K562 (cell line): ENCODE results near the gene NOP10. TPM values are rescaled to one million over a fixed set of nuclear protein-coding genes. Genes with fewer than 3 reads are reported as not detected.

ENCODE experiments used
- CBX3 ChIP-seq, 2 experiments: IDR thresholded peaks; 1 replicate in 1 of 2; 2 replicates in 1 of 2; pipeline ENCODE4 v1.6.1; 2012; ENCODE audit warnings: inconsistent platforms in 2 of 2, low read length in 2 of 2, borderline replicate concordance in 1 of 2, control low read depth in 1 of 2
- CCAR2 ChIP-seq: fragments of 200-400 bp; formaldehyde crosslinking; IDR thresholded peaks from 2 replicates; pipeline ENCODE4 v1.6.1; 2017; ENCODE audit warnings: mild to moderate bottlenecking, low read depth, low read length
- CREB3 ChIP-seq: fragments of 450-650 bp; conservative IDR thresholded peaks from 2 replicates; pipeline ENCODE4 v1.6.1; 2016; ENCODE audit warnings: missing genetic modification characterization, low read depth, mild to moderate bottlenecking, missing compliant biosample characterization, moderate library complexity
- CREBBP ChIP-seq: IDR thresholded peaks from one replicate; pipeline ENCODE4 v1.6.1; 2012; ENCODE audit warnings: low read depth, mild to moderate bottlenecking, control low read depth, inconsistent platforms, low read length
- EP400 ChIP-seq: fragments of 450-650 bp; IDR thresholded peaks from 2 replicates; pipeline ENCODE4 v1.6.1; 2017; ENCODE audit warnings: antibody characterized with exemption, mild to moderate bottlenecking, moderate library complexity
- HMG20A ChIP-seq: fragments of 450-650 bp; formaldehyde crosslinking; conservative IDR thresholded peaks from 2 replicates; pipeline ENCODE4 v1.4.0; 2020; ENCODE audit warnings: mild to moderate bottlenecking, mixed read lengths
- KDM4B ChIP-seq, 2 experiments: fragments of 450-650 bp in 1 of 2; sonication (generic) in 1 of 2; IDR thresholded peaks; 2 replicates each; pipeline ENCODE4 v1.6.1; 2016 to 2017; ENCODE audit warnings: borderline replicate concordance in 2 of 2, antibody characterized with exemption in 1 of 2, low read depth in 1 of 2, mild to moderate bottlenecking in 1 of 2
- MYBL2 ChIP-seq, 2 experiments: fragments of 450-650 bp in 1 of 2; sonication (generic) in 1 of 2; formaldehyde crosslinking in 1 of 2; IDR thresholded peaks; 2 replicates each; pipeline versions ENCODE4 v1.6.1 to v1.8.1; 2017 to 2022; ENCODE audit warnings: borderline replicate concordance in 1 of 2, inconsistent platforms in 1 of 2, low read depth in 1 of 2, mild to moderate bottlenecking in 1 of 2, missing genetic modification reagents in 1 of 2, moderate library complexity in 1 of 2
- POLR3G ChIP-seq: IDR thresholded peaks from 2 replicates; pipeline ENCODE4 v1.6.1; 2011; ENCODE audit not compliant: insufficient read length, insufficient replicate concordance; ENCODE audit errors: extremely low read depth
- PRDM10 ChIP-seq: fragments of 450-650 bp; IDR thresholded peaks from 2 replicates; pipeline ENCODE4 v1.6.1; 2018; ENCODE audit not compliant: partially characterized antibody
- RHOXF2B ChIP-seq: fragments of 250-450 bp; sonication (Bioruptor Pico); conservative IDR thresholded peaks from 2 replicates; pipeline ENCODE4 v1.5.1; 2021
- SIRT6 ChIP-seq: IDR thresholded peaks from one replicate; pipeline ENCODE4 v1.6.1; 2012; ENCODE audit warnings: low read depth, mild to moderate bottlenecking, control low read depth, inconsistent platforms, low read length, moderate library complexity
- WHSC1 ChIP-seq: IDR thresholded peaks from one replicate; pipeline ENCODE4 v1.6.1; 2012; ENCODE audit warnings: low read length, control low read depth, inconsistent platforms
- ZNF282 ChIP-seq: sonication (generic); formaldehyde crosslinking; IDR thresholded peaks from 2 replicates; pipeline ENCODE4 v1.8.1; 2023; ENCODE audit warnings: missing genetic modification reagents
- polyA plus RNA-seq, 8 experiments: library from polyadenylated mRNA; depleted of rRNA in 4 of 8; stranded (reverse) in 5 of 8; unstranded in 3 of 8; fragments of >200 nt; fragmentation: Nextera tagmentation in 2 of 8; fragmentation: Illumina TruSeq in 1 of 8; extraction: Ambion mirVana in 2 of 8; extraction: Trizol in 1 of 8; gene quantifications; 2 replicates each; pipeline versions ENCODE4 v1.2.1 to v1.2.3, GENCODE V29; 2011 to 2014; ENCODE audit warnings: inconsistent platforms in 1 of 8, missing spikeins in 1 of 8
- total RNA-seq, 7 experiments: library from RNA; depleted of rRNA in 6 of 7; stranded (reverse); fragments of >200 nt in 6 of 7; fragmentation: Illumina TruSeq in 2 of 7; extraction: Trizol in 2 of 7; gene quantifications; 2 replicates each; pipeline versions ENCODE4 v1.2.1 to v1.2.3, GENCODE V29; 2011 to 2021; ENCODE audit warnings: low replicate concordance in 1 of 7
- TF ChIP-seq, protein P1 (sequence below): IDR thresholded peaks from 3 replicates; pipeline ENCODE4 v1.6.1; 2011; ENCODE audit warnings: borderline replicate concordance, mild to moderate bottlenecking, moderate library complexity; ENCODE audit not compliant: insufficient read length; ENCODE audit errors: extremely low read depth
- TF ChIP-seq, protein P2 (sequence below): fragments of 450-650 bp; IDR thresholded peaks from 2 replicates; pipeline ENCODE4 v1.6.1; 2016; ENCODE audit warnings: low read depth, mild to moderate bottlenecking, moderate library complexity

The NOP10 gene
- total and polyA plus RNA-seq, 9 of the 15 experiments (the other 6 are each of a cell fraction or from before 2014, with no cell fraction given): 250 to 1,663 (median 449) TPM

GRCh38 chr15:34318277-34319079 lies 24.5 kb downstream of the NOP10 start (continued):
- TF ChIP-seq, protein P1, sequence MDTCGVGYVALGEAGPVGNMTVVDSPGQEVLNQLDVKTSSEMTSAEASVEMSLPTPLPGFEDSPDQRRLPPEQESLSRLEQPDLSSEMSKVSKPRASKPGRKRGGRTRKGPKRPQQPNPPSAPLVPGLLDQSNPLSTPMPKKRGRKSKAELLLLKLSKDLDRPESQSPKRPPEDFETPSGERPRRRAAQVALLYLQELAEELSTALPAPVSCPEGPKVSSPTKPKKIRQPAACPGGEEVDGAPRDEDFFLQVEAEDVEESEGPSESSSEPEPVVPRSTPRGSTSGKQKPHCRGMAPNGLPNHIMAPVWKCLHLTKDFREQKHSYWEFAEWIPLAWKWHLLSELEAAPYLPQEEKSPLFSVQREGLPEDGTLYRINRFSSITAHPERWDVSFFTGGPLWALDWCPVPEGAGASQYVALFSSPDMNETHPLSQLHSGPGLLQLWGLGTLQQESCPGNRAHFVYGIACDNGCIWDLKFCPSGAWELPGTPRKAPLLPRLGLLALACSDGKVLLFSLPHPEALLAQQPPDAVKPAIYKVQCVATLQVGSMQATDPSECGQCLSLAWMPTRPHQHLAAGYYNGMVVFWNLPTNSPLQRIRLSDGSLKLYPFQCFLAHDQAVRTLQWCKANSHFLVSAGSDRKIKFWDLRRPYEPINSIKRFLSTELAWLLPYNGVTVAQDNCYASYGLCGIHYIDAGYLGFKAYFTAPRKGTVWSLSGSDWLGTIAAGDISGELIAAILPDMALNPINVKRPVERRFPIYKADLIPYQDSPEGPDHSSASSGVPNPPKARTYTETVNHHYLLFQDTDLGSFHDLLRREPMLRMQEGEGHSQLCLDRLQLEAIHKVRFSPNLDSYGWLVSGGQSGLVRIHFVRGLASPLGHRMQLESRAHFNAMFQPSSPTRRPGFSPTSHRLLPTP: no peak
- TF ChIP-seq RHOXF2B: no peak
- TF ChIP-seq POLR3G: no peak
- no peak for TF ChIP-seq PRDM10
- TF ChIP-seq MYBL2 (IDR thresholded peaks at IDR 0.05; ENCODE audit: low read depth): no peak
- TF ChIP-seq MYBL2 (CRISPR knock-in tag; IDR thresholded peaks at IDR 0.05; ENCODE audit: borderline replicate concordance): no peak
- TF ChIP-seq WHSC1: no peak
- no peak for TF ChIP-seq ZNF282
- TF ChIP-seq EP400: peak; percentile 47
- TF ChIP-seq CREB3 (tag): no peak
- no peak for TF ChIP-seq SIRT6
- TF ChIP-seq HMG20A (CRISPR knock-in tag): no peak
- TF ChIP-seq CBX3 (IDR thresholded peaks at IDR 0.05; ENCODE audit: borderline replicate concordance in 1 of 2, low read length in 2 of 2): no peak
- no peak for TF ChIP-seq CCAR2
- no peak for TF ChIP-seq CREBBP
- TF ChIP-seq, protein P2, sequence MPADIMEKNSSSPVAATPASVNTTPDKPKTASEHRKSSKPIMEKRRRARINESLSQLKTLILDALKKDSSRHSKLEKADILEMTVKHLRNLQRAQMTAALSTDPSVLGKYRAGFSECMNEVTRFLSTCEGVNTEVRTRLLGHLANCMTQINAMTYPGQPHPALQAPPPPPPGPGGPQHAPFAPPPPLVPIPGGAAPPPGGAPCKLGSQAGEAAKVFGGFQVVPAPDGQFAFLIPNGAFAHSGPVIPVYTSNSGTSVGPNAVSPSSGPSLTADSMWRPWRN: no peak
- no peak for TF ChIP-seq KDM4B (IDR thresholded peaks at IDR 0.05; ENCODE audit: borderline replicate concordance in 2 of 2, low read depth in 1 of 2)
